HepG2 (cell line): ENCODE data around the gene SMARCAD1. TPM values are rescaled to one million over a fixed set of nuclear protein-coding genes. Genes with fewer than 3 reads are reported as not detected.

Experiments used
- ATF4 ChIP-seq, 2 experiments: fragments of 450-650 bp in 1 of 2; sonication (generic) in 1 of 2; formaldehyde crosslinking; IDR thresholded peaks; 2 replicates each; pipeline versions ENCODE4 v1.5.0 to v1.8.0; 2020 to 2022; ENCODE audit warnings: mild to moderate bottlenecking in 1 of 2, missing genetic modification reagents in 1 of 2
- ATRX ChIP-seq: sonication (generic); formaldehyde crosslinking; IDR thresholded peaks from 2 replicates; pipeline ENCODE4 v1.4.0; 2020; ENCODE audit warnings: missing genetic modification reagents, borderline replicate concordance
- CEBPG ChIP-seq: IDR thresholded peaks from 2 replicates; pipeline ENCODE4 v1.6.1; 2016
- ETV5 ChIP-seq: IDR thresholded peaks from 2 replicates; pipeline ENCODE4 v1.6.1; 2018; ENCODE audit warnings: missing biosample characterization, missing genetic modification reagents, inconsistent platforms, borderline replicate concordance
- ETV6 ChIP-seq: sonication (generic); formaldehyde crosslinking; conservative IDR thresholded peaks from 2 replicates; pipeline ENCODE4 v1.4.0; 2020; ENCODE audit warnings: missing genetic modification reagents
- FLYWCH1 ChIP-seq: sonication (generic); formaldehyde crosslinking; IDR thresholded peaks from 2 replicates; pipeline ENCODE4 v1.8.1; 2023; ENCODE audit warnings: mild to moderate bottlenecking, missing genetic modification reagents
- FOXO1 ChIP-seq: sonication (generic); formaldehyde crosslinking; IDR thresholded peaks from 2 replicates; pipeline ENCODE4 v1.4.0; 2020; ENCODE audit warnings: missing genetic modification reagents
- GMEB2 ChIP-seq: IDR thresholded peaks from 2 replicates; pipeline ENCODE4 v1.6.1; 2016; ENCODE audit warnings: missing biosample characterization, missing genetic modification reagents, low read depth
- HOMEZ ChIP-seq: IDR thresholded peaks from 2 replicates; pipeline ENCODE4 v1.6.1; 2016; ENCODE audit warnings: low read depth
- RFXANK ChIP-seq: IDR thresholded peaks from 2 replicates; pipeline ENCODE4 v1.6.1; 2016
- RFXAP ChIP-seq: sonication (generic); formaldehyde crosslinking; IDR thresholded peaks from 2 replicates; pipeline ENCODE4 v1.4.0; 2020; ENCODE audit warnings: missing genetic modification reagents, borderline replicate concordance
- THAP11 ChIP-seq: IDR thresholded peaks from 2 replicates; pipeline ENCODE4 v1.6.1; 2016; ENCODE audit warnings: missing biosample characterization, missing genetic modification reagents
- ZHX2 ChIP-seq, 2 experiments: sonication (generic) in 1 of 2; formaldehyde crosslinking in 1 of 2; IDR thresholded peaks; 2 replicates each; pipeline versions ENCODE4 v1.6.1 to v1.9.0; 2014 to 2022; ENCODE audit warnings: antibody characterized with exemption in 1 of 2, borderline replicate concordance in 1 of 2, inconsistent platforms in 1 of 2, low read depth in 1 of 2, missing genetic modification reagents in 1 of 2
- ZIK1 ChIP-seq: sonication (generic); formaldehyde crosslinking; IDR thresholded peaks from 2 replicates; pipeline ENCODE4 v1.5.0; 2020; ENCODE audit warnings: mild to moderate bottlenecking, low read depth, missing genetic modification reagents, borderline replicate concordance
- ZNF550 ChIP-seq: sonication (generic); formaldehyde crosslinking; IDR thresholded peaks from 2 replicates; pipeline ENCODE4 v1.4.0; 2020; ENCODE audit warnings: mild to moderate bottlenecking, missing genetic modification reagents, borderline replicate concordance
- ZNF572 ChIP-seq: sonication (generic); formaldehyde crosslinking; IDR thresholded peaks from 2 replicates; pipeline ENCODE4 v1.5.1; 2020; ENCODE audit warnings: mild to moderate bottlenecking, missing genetic modification reagents
- ZNF652 ChIP-seq: IDR thresholded peaks from 2 replicates; pipeline ENCODE4 v1.6.1; 2016; ENCODE audit warnings: low read depth, borderline replicate concordance
- ZNF800 ChIP-seq: sonication (generic); formaldehyde crosslinking; IDR thresholded peaks from 2 replicates; pipeline ENCODE4 v1.4.0; 2020; ENCODE audit warnings: missing genetic modification reagents
- polyA plus RNA-seq, 8 experiments: library from polyadenylated mRNA; depleted of rRNA in 3 of 8; stranded (reverse) in 7 of 8; unstranded in 1 of 8; fragments of >200 nt; fragmentation: Illumina TruSeq in 4 of 8; extraction: Trizol in 4 of 8; gene quantifications; 2 replicates each; pipeline versions ENCODE4 v1.2.1 to v1.2.3, GENCODE V29; 2011 to 2016; ENCODE audit warnings: low read depth in 4 of 8, missing spikeins in 1 of 8, mixed read lengths in 1 of 8; ENCODE audit not compliant: insufficient read depth in 1 of 8
- total RNA-seq, 5 experiments: library from RNA; depleted of rRNA; stranded (reverse); fragments of >200 nt; fragmentation: Illumina TruSeq; extraction: Trizol; gene quantifications; 2 replicates each; pipeline ENCODE4 v1.2.3, GENCODE V29; 2016; ENCODE audit warnings: low read depth in 1 of 5

The SMARCAD1 gene
- total and polyA plus RNA-seq, 2 of the 13 experiments (the other 11 are each of a cell fraction or from before 2014, with no cell fraction given), result 18.2 to 35.9 TPM

- TF ChIP-seq ZHX2 (IDR thresholded peaks at IDR 0.05; ENCODE audit: low read depth) (no peak), ZHX2 (CRISPR knock-in tag; IDR thresholded peaks at IDR 0.05; ENCODE audit: borderline replicate concordance) (no peak), CEBPG (CRISPR knock-in tag) (peak; percentile 73), THAP11 (CRISPR knock-in tag) (0 out of 2 replicates have a peak, but pooled peaks have one; percentile 34), FOXO1 (CRISPR knock-in tag) (peak; percentile 76), ZNF800 (CRISPR knock-in tag) (no peak), GMEB2 (CRISPR knock-in tag) (no peak), RFXAP (CRISPR knock-in tag) (0 out of 2 replicates have a peak, but pooled peaks have one; percentile 42), ATF4 (CRISPR knock-in tag; IDR thresholded peaks at IDR 0.05) (peak in 1 of 2 experiments; percentile 64; a peak in 2 of 4 replicates), ATRX (CRISPR knock-in tag) (no peak), FLYWCH1 (CRISPR knock-in tag) (no peak), ZNF652 (CRISPR knock-in tag) (0 out of 2 replicates have a peak, but pooled peaks have one; percentile 29), ZNF550 (CRISPR knock-in tag) (no peak), ZNF572 (CRISPR knock-in tag) (no peak), ETV5 (CRISPR knock-in tag) (no peak), RFXANK (CRISPR knock-in tag) (no peak), HOMEZ (peak; percentile 64; the same call in 1 of the 2 replicates), ETV6 (CRISPR knock-in tag) (no peak), ZIK1 (CRISPR knock-in tag) (no peak)
Observed at GRCh38 chr4:94298725-94299252, 91.1 kb downstream of the SMARCAD1 start (continued).
